ENCODE data around the gene RTF1. TPM values are rescaled to one million over a fixed set of nuclear protein-coding genes. Genes with fewer than 3 reads are reported as not detected.

Gene RTF1
- polyA plus RNA-seq, 12 donors: 48.4 to 70.5 (median 53.7) TPM; not detected in 1

DNA sequence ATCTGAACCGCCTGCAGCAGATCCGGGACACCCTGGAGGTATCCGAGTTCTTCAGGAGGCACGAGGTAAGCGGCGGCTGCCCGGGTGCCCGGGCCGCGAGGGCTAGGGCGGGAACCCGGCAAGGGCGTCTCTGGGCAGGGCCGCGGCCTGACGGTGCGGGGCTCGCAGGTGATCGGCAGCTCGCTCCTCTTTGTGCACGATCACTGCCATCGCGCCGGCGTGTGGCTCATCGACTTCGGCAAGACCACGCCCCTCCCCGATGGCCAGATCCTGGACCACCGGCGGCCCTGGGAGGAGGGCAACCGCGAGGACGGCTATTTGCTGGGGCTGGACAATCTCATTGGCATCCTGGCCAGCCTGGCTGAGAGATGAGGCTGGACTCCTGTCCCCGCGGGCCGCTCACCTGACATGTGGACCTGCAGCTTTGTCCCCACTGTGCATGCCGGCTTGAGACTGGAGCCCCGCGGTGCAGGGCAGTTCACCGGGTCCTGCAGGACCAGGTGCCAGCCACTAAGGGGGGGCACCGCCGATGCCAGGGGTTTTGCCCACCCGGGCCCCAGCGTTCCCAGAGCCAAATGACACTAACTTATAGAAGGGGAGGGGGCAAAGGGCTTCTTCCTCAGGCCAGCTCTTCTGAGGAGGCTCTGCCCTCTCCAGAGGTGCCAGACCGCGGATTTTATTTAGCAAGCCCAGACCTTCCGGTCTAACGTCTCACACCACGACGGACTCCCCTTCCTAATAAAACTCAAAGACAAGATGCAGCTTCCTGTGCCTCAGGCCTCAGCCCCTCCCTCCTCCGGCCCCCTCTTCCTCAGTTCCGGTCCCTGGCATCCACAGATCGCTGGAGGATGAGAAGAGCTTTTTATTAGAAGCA lies 86.1 kb downstream of the RTF1 start:
- no peak for DNase-seq

DNA sequence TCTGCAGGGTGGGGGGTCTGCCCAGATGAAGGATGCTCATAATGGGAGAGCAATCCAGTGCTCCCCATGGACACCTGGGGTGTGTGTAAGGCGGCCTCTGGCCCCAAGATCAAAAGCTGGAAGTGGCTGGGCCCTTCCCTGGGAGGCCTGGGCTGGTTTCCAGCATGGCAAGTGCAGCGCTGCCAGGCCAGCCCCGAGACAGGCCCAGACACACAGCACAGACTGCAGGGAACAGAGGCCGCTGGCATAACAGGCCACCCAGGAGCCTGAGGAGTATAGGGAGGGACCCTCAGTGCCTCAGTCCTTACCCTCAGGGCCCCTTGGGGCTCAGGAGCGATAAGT lies 86.7 kb downstream of the RTF1 start:
- no peak for DNase-seq

DNA sequence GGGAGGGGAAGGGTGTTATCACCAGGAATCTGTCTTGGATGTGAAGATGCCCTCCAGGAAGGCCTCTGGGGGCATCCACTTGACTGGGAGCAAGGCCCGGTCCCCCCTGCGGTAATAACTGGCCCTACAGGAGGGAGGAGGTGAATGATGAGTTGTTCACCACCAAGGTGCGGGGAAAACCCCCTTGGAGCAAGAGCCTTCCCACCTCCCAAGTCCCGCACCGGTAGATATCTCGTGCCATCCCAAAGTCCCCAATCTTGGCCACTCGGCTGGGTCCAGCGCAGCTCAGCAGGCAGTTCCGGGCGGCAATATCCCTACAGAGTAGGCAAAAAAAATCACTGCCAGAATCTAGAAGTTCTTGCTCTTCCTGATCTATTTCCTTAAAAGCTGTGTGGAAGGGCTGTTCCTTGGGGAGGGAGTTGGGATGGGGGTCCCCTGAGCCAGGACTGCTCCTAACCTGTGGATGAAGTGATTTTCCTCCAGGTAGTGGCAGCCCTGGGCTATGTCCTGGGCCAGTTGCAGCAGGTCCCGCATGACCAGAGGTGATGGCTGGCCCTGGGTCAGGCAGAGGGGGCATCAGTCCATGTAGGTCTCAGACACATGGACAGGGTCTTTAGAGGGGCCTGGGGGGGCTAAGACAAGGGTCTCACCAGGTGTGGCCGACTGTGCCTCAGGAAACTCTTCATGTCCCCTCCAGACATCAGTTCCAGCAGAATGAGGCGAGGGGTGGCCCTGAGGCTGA lies 88.0 kb downstream of the RTF1 start:
- no peak for DNase-seq

GRCh38 chr15:41505776-41506175 lies 88.9 kb downstream of the RTF1 start:
- DNase-seq: no peak

GRCh38 chr15:41506796-41507341 lies 90.0 kb downstream of the RTF1 start:
- no peak for DNase-seq

DNA sequence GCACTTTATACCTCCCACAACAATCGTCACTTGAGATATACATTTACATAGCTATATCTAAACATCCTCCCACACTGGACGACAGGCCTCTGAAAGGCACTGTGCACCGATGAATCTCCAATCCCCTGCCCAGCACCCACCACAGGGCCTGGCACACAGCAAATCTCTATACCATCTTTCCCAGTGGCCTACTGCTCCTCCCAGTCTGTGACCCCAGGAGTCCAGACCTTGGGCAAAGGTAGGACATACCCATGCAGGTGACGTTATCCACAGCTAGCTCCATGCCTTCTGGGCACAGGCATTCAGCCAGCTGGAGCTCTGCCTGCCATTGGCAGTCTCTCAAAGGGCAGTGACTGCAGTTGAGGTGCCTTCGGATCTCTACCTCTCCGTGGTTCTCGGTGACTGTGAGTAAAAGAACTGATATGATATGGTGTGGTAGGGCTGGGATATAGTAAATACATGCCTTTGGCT lies 91.0 kb downstream of the RTF1 start:
- DNase-seq: no peak

GRCh38 chr15:41510728-41511127 lies 93.8 kb downstream of the RTF1 start:
- no peak for DNase-seq

GRCh38 chr15:41511331-41511898 lies 94.5 kb downstream of the RTF1 start:
- DNase-seq: no peak

- DNase-seq: no peak
These were observed 95.0 kb downstream of the RTF1 start for GRCh38 chr15:41511899-41512369.

GRCh38 chr15:41512512-41512939 lies 95.6 kb downstream of the RTF1 start:
- no peak for DNase-seq

GRCh38 chr15:41512940-41513505 lies 96.1 kb downstream of the RTF1 start:
- no peak for DNase-seq

DNA sequence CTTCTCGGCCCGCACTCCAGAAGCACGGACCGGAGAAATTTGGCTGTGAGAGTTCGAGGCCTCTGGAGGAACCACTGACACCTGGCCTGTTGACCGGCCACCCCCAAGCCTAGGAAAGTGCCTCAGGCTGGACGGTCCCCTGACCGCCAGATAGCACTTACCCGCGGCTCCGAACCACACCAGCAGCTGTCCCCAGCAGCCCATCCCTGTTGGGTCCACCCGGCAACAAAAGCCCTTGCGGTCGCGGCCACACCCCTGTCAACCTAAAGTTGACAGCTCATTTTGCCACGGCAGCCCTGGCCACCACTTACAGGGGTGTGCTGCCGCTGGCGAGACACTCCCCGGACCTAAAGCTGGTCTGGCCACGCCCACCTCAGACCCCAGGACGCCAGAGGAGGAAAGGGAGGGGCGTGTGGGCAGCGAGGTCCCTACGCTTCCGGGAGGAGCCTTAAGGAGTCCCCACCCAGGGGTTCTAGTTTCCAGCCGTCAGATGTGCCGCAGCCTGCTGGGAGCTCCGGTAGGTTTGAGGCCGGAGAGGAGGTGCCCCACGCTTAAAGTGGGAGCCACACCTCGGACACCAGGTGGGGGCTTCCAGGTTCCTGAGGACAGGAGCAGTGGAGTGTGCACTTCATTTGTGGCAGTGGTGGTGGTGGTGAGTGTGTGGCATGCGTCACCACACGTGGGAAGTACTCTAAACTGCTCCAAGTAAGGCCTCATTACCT lies 96.8 kb downstream of the RTF1 start, which contains the start of gene LTK:
TSS of gene LTK (minus strand) at position 322 of the 722 bp plus-strand sequence. CDS start at position 204, 118 bp downstream.
- DNase-seq: no peak

- no peak for DNase-seq
These were observed 101.1 kb downstream of the RTF1 start for GRCh38 chr15:41517895-41518449.

DNA sequence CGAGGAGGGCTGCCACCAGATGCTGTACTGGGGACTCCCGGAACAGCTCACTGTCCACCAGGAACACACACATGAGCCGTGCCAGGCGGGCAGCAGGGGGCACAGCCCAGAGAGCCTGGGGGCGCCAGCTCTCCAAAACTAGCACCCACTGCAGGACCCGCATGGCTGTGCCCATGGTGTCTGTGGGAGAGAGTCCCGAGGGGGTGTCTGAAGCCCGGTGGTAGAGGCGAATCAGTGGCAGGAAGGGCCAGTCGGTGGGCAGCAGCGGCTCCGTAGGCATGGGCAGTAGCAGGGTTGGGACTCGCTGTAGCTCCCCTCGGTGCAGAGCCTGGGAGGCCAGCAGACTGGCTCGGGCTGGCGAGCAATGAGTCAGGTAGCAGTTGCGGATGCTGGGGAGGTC lies 103.7 kb downstream of the RTF1 start:
- no peak for DNase-seq

DNA sequence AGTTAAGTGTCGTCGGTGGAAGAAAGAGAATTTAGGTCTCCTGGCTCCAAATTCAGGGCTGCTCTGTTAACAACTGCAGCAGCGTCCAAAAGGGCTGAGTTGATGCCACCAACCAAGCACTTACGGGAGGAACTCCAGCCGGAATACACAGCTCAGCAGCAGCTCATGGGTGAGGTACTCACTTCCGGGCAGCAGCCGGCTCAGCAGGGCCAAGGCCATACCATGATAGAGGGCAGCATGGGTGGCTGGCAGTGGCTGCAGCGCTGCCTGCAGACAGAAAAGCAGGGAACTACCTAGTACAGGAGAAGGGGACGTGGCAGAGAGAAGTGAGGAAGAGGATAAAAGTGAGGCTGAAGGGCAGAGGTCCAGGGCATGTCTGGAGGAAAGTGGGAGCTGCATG lies 104.7 kb downstream of the RTF1 start:
- DNase-seq: no peak

- no peak for DNase-seq
These were observed 106.2 kb downstream of the RTF1 start for GRCh38 chr15:41523097-41523496.

DNA sequence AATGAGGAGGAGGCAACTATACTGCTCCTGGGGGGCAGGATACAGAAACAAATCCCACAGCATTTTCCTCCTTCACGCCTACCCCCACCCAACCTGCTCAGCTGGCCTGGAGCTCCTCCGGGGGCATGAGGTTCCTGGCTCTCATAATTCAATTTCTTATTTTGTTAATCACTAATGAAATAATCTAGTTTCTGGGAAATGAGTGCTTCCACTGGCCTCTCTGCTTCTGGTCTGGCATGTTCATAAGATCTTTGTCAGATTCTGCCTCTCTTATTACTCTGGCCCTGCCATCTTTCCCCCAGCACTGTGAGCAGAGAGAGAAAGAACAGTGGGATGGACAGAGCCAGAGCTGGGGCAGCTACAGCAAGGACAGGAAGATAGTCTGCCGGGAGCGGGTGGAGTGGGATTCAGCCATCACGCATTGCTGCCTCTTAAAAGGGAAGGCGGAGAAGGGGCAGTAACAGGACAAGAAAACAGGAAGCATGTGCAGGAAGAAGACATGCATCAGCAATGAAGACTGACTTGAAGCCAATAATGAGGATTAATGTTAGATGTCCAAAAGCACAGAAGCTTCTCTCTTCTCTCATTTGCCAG lies 113.6 kb downstream of the RTF1 start:
- no peak for DNase-seq
